PC-9 (cell line): Measurements from ENCODE around the gene CACNA1B. TPM values are rescaled to one million over a fixed set of nuclear protein-coding genes. Genes with fewer than 3 reads are reported as not detected.

ENCODE experiments used
- BruUV-seq: library from RNA; stranded (reverse); fragments of 400-500 nt; replicated peaks from 2 replicates; lab custom pipeline; 2021; lab: Mats Ljungman, UMichigan
- CTCF ChIA-PET: fragments of 300-600 bp; sonication (Branson Sonifier 250); formaldehyde crosslinking; loops from one replicate; lab custom pipeline; 2022; ENCODE audit warnings: antibody characterized with exemption; lab: Charles Lee
- POLR2A ChIA-PET: fragments of 300-600 bp; sonication (Branson Sonifier 250); formaldehyde crosslinking; loops from one replicate; lab custom pipeline; 2022; ENCODE audit warnings: antibody characterized with exemption; ENCODE audit not compliant: unreplicated experiment; lab: Charles Lee
- DNase-seq, 2 experiments: peaks; one replicate each; pipeline versions ENCODE4 v3.0.0 to v3.0.0-alpha.2; 2015 to 2022; ENCODE audit warnings: mixed read lengths in 1 of 2
- H2AFZ ChIP-seq: fragments of 200-600 bp; sonication (generic); 2 replicates; pipeline ENCODE4 v1.8.1; 2017; ENCODE audit warnings: antibody characterized with exemption
- H3F3A ChIP-seq: fragments of 200-600 bp; sonication (generic); 2 replicates; pipeline ENCODE4 v1.8.1; 2017; ENCODE audit warnings: antibody characterized with exemption, mild to moderate bottlenecking, low read depth; ENCODE audit not compliant: insufficient read depth
- H3K27ac ChIP-seq: fragments of 200-600 bp; sonication (generic); 2 replicates; pipeline ENCODE4 v1.6.1; 2016; ENCODE audit warnings: mixed run types
- H3K27me3 ChIP-seq: fragments of 200-600 bp; sonication (generic); 2 replicates; pipeline ENCODE4 v1.6.1; 2016; ENCODE audit warnings: low read depth, mixed run types; ENCODE audit not compliant: insufficient read depth
- H3K36me3 ChIP-seq: fragments of 200-600 bp; sonication (generic); 2 replicates; pipeline ENCODE4 v1.6.1; 2016; ENCODE audit warnings: low read depth, mixed run types
- H3K4me1 ChIP-seq: fragments of 200-600 bp; sonication (generic); replicated peaks from 2 replicates; pipeline ENCODE4 v1.6.1; 2016; ENCODE audit warnings: mixed run types; ENCODE audit not compliant: insufficient read depth
- H3K4me2 ChIP-seq: fragments of 200-600 bp; sonication (generic); 2 replicates; pipeline ENCODE4 v1.6.1; 2017; ENCODE audit warnings: mixed run types
- H3K4me3 ChIP-seq: fragments of 200-600 bp; sonication (generic); 2 replicates; pipeline ENCODE4 v1.6.1; 2016; ENCODE audit warnings: mixed run types
- H3K79me2 ChIP-seq: fragments of 200-600 bp; sonication (generic); 2 replicates; pipeline ENCODE4 v1.6.1; 2017; ENCODE audit warnings: low read depth, mixed run types
- H3K9me2 ChIP-seq: fragments of 200-600 bp; sonication (generic); 2 replicates; pipeline ENCODE4 v1.8.1; 2017; ENCODE audit warnings: mild to moderate bottlenecking; ENCODE audit not compliant: insufficient read depth
- H3K9me3 ChIP-seq: fragments of 200-600 bp; sonication (generic); 2 replicates; pipeline ENCODE4 v1.8.1; 2016; ENCODE audit warnings: low read depth; ENCODE audit not compliant: insufficient read depth
- H4K20me1 ChIP-seq: fragments of 200-600 bp; sonication (generic); 2 replicates; pipeline ENCODE4 v1.8.1; 2017; ENCODE audit not compliant: insufficient read depth
- CTCF ChIP-seq: fragments of 200-600 bp; sonication (generic); conservative IDR thresholded peaks from 2 replicates; pipeline ENCODE4 v1.6.1; 2017; ENCODE audit warnings: mixed run types, antibody characterized with exemption, mild to moderate bottlenecking, moderate library complexity
- EZH2 ChIP-seq: fragments of 200-600 bp; sonication (generic); IDR thresholded peaks from 2 replicates; pipeline ENCODE4 v1.8.0; 2017; ENCODE audit warnings: antibody characterized with exemption, low read depth
- intact Hi-C: fragments of 100-400 bp; cut with micrococcal nuclease; formaldehyde crosslinking; loops from one replicate; pipeline ENCODE4 v1.10.0; 2022; ENCODE audit not compliant: unreplicated experiment
- total RNA-seq: library from RNA; stranded (reverse); gene quantifications from 2 replicates; pipeline ENCODE4 v1.2.3, GENCODE V29; 2021

CACNA1B gene
- total RNA-seq, 1 experiment from 2014 or later: not detected

DNA sequence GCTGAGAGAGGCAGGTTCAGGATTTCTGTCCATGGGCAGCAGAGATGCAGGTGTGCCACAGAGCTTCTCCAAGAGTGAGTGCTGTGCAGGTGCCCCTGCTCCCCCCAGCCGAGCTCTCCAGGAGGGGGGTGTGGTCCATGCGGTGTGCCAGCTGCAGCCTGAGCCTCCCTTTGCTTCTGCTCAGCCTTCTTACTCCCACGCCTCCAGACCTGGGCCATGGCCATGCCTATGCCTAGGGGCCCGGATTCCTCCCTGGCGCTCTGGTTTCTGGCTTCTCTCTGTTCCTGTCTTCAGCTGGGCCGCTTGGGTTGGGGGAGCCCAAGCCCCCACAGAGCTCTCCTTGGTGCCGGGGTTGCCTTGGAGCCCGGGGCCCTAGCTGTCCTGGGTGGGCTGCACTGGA, 133.3 kb downstream of the CACNA1B start:
- Histone ChIP-seq H3K36me3 (no peaks in the 10 kb centered on the region), H3K27me3 (peaks cover 90% of the 10 kb centered on the region), H3K9me2 (no peaks in the 10 kb centered on the region), H3K4me1 (no peaks in the 10 kb centered on the region), H3K9me3 (no peaks in the 10 kb centered on the region), H3K4me2 (no peak overlapping the region), H2AFZ (no peak overlapping the region), H3K27ac (no peak overlapping the region), H3F3A (no peaks in the 10 kb centered on the region), H3K79me2 (no peaks in the 10 kb centered on the region), H4K20me1 (no peaks in the 10 kb centered on the region), H3K4me3 (no peak overlapping the region)
- intact Hi-C loops: no loop called here
- POLR2A ChIA-PET: no interaction called here
- DNase-seq: no peak
- BruUV-seq: no TSS peak
- CTCF ChIA-PET: no interaction called here
- TF ChIP-seq CTCF: no peak
- no peak for TF ChIP-seq EZH2

DNA sequence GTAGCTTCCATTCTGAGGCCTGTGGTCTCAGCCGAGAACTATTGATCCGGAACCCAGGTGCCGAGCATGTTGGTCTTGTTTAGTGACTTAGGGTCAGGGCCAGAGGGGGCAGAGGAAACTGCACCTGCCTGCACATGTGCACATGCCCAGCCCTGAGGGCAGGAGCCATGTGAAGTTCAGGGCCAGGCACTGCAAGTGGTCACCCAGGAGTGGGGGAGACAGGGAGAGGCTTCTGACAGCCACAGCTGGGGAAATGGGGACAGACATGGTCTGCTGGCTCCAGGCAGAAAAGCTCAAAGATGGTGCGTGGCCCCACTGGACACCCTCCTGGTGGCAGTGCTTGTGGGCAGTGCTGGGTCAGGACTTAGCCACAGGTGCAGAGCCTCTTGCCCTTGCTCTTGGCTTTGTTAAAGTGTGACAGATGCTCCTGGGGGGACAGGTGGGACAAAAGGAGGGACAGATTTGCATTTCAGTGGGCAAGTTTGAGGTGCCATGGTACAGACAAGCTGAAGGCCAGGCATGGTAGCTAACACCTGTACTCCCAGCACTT, 134.4 kb downstream of the CACNA1B start:
- Histone ChIP-seq H3K79me2 (no peaks in the 10 kb centered on the region), H3K36me3 (no peaks in the 10 kb centered on the region), H3K27ac (no peak overlapping the region), H4K20me1 (no peaks in the 10 kb centered on the region), H2AFZ (no peak overlapping the region), H3K4me1 (no peaks in the 10 kb centered on the region), H3K9me2 (no peaks in the 10 kb centered on the region), H3F3A (no peaks in the 10 kb centered on the region), H3K27me3 (peaks cover 89% of the 10 kb centered on the region), H3K4me3 (no peak overlapping the region), H3K9me3 (no peaks in the 10 kb centered on the region), H3K4me2 (no peak overlapping the region)
- BruUV-seq: no TSS peak
- DNase-seq: no peak
- POLR2A ChIA-PET: no interaction called here
- intact Hi-C loops: no loop called here
- CTCF ChIA-PET: interaction anchor here (0.7 kb wide), 1 partner anchor 344 kb away, joined by 5 read pairs; no protein-coding TSS in a partner anchor
- TF ChIP-seq EZH2 (no peak), CTCF (no peak)

DNA sequence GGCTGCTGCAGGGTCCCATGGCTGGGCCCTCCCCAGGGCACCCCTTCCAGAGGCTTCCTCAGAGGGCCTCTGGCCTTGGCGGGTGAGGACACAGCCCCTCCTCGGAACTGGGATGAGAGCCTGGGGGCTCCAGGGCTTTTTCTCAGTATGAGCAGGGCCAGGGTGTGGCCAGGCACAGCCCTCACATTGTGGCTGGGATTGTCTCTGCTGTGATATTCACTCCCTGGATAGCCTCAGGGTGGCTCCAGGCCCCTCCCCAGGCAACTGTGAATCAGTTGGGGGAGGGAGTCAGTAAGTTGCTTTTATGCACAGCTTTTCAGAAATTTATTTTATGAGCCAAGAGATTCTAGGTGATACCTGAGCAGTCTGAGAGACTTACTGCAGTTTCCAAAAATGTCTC, 135.7 kb downstream of the CACNA1B start:
- no peaks in the 10 kb centered on the region for H3K4me1 ChIP-seq
- H3K27ac ChIP-seq: no peak overlapping the region
- no peak for DNase-seq
- no peak overlapping the region for H3K4me3 ChIP-seq
- ChIA-PET CTCF (interaction anchor here (0.6 kb wide), 1 partner anchor 51 kb away, joined by 3 read pairs; no protein-coding TSS in a partner anchor), POLR2A (no interaction called here)
- TF ChIP-seq EZH2 (no peak), CTCF (no peak)
- no peaks in the 10 kb centered on the region for H3K36me3 ChIP-seq
- no peaks in the 10 kb centered on the region for H3F3A ChIP-seq
- no peaks in the 10 kb centered on the region for H3K9me2 ChIP-seq
- H2AFZ ChIP-seq: no peak overlapping the region
- BruUV-seq: no TSS peak
- intact Hi-C loops: no loop called here
- no peaks in the 10 kb centered on the region for H3K79me2 ChIP-seq
- H3K9me3 ChIP-seq: no peaks in the 10 kb centered on the region
- no peaks in the 10 kb centered on the region for H4K20me1 ChIP-seq
- H3K4me2 ChIP-seq: no peak overlapping the region
- H3K27me3 ChIP-seq: peaks cover 79% of the 10 kb centered on the region
